Lower lobe of right lung (tissue), 2 donors: ENCODE results near the gene JAGN1. TPM values are rescaled to one million over a fixed set of nuclear protein-coding genes. Genes with fewer than 3 reads are reported as not detected.
"Not testable (repeated sequence)": the region's sequence is repeated elsewhere in the genome, so short reads cannot be mapped to it uniquely, and the experiment has no call there.

Experiments used
- ATAC-seq, 2 donors: fragments of 200-7000 bp; cut with Tn5 transposase; one replicate each; pipeline ENCODE4 v1.9.1; 2020 to 2022; ENCODE audit warnings: mild to moderate bottlenecking in 2 of 2, moderate library complexity in 2 of 2
- DNase-seq: peaks from one replicate; pipeline ENCODE4 v3.0.0-alpha.2; 2020
- H3K27ac ChIP-seq: fragments of 200-600 bp; one replicate; pipeline ENCODE4 v1.8.0; 2022
- H3K27me3 ChIP-seq: fragments of 200-600 bp; one replicate; pipeline ENCODE4 v1.8.0; 2022; ENCODE audit warnings: low read depth
- H3K36me3 ChIP-seq: fragments of 200-600 bp; one replicate; pipeline ENCODE4 v1.8.0; 2022; ENCODE audit warnings: mild to moderate bottlenecking
- H3K4me1 ChIP-seq: fragments of 200-600 bp; one replicate; pipeline ENCODE4 v1.8.0; 2022
- H3K4me3 ChIP-seq: fragments of 200-600 bp; one replicate; pipeline ENCODE4 v1.8.0; 2022; ENCODE audit warnings: mild to moderate bottlenecking
- H3K9me3 ChIP-seq: fragments of 200-600 bp; one replicate; pipeline ENCODE4 v1.8.0; 2022
- CTCF ChIP-seq: fragments of 200-600 bp; IDR thresholded peaks from one replicate; pipeline ENCODE4 v1.8.0; 2022; ENCODE audit warnings: antibody characterized with exemption, mild to moderate bottlenecking
- intact Hi-C: fragments of 100-400 bp; cut with DNase I; formaldehyde crosslinking; loops from one replicate; pipeline ENCODE4 v1.11.0; 2022
- long read RNA-seq: library from polyadenylated mRNA; unstranded; transcript quantifications from one replicate; pipeline ENCODE4 v2.0.0, GENCODE V29; 2021
- total RNA-seq: library from RNA; stranded (reverse); fragmentation: NEBNext Ultra II Directional; extraction: Animal tissue kit (Norgen Biotek cat#: 25700); gene quantifications from one replicate; pipeline ENCODE4 v1.2.1, GENCODE V29; 2021
- donor health status: DM: no; HTN: yes; CAD: no; lungs with severe emphysema.

Gene JAGN1
- 23.8 TPM for total RNA-seq
- long read RNA-seq, transcript JAGN1-201 (2 exons, 1,675 nt) = major isoform, 32 of 32 reads
- long read RNA-seq, partial matches to known transcripts = 0 of 32 reads
- long read RNA-seq, other reads (novel, unspliced or antisense) = 0 of 32 reads

GRCh38 chr3:9890249-9891071, at the start of gene JAGN1:
Gene JAGN1 (plus strand): TSS chr3:9890610. CDS start chr3:9890723, 113 bp downstream.
- peak; percentile 15 for TF ChIP-seq CTCF
- H3K4me3 ChIP-seq = peak within 1 kb of the TSS; percentile 98
- peak; percentile 92 for DNase-seq
- H3K9me3 ChIP-seq = no peaks in the 10 kb centered on the region
- intact Hi-C loops = no loop called here
- H3K4me1 ChIP-seq = peaks cover 18% of the 10 kb centered on the region
- peak within 1 kb of the TSS; percentile 98 for H3K27ac ChIP-seq
- no peaks in the 10 kb centered on the region for H3K27me3 ChIP-seq
- peaks cover 21% of the 10 kb centered on the region for H3K36me3 ChIP-seq
- peak; percentile 98 for ATAC-seq

- no peak for ATAC-seq
- Histone ChIP-seq H3K4me3 (no peak overlapping the region), H3K27ac (no peak overlapping the region), H3K4me1 (peaks cover 18% of the 10 kb centered on the region), H3K27me3 (no peaks in the 10 kb centered on the region), H3K36me3 (peaks cover 48% of the 10 kb centered on the region), H3K9me3 (no peaks in the 10 kb centered on the region)
- DNase-seq = no peak
- intact Hi-C loops = no loop called here
- no peak for TF ChIP-seq CTCF
Observed at GRCh38 chr3:9841015-9841414, 49.4 kb upstream of the JAGN1 start.

GRCh38 chr3:9843715-9844438, 46.5 kb upstream of the JAGN1 start, which contains the start of gene RPUSD3:
Gene RPUSD3 (minus strand): TSS chr3:9844008. CDS start chr3:9843990, 18 bp downstream.
- Histone ChIP-seq H3K9me3 (no peaks in the 10 kb centered on the region), H3K4me1 (peaks cover 24% of the 10 kb centered on the region), H3K4me3 (peak within 1 kb of the TSS; percentile 86), H3K36me3 (peaks cover 33% of the 10 kb centered on the region), H3K27ac (peak within 1 kb of the TSS; percentile 78), H3K27me3 (no peaks in the 10 kb centered on the region)
- peak; percentile 97 for DNase-seq
- ATAC-seq = peak; percentile 99 to 100
- intact Hi-C loops = no loop called here
- TF ChIP-seq CTCF = no peak

GRCh38 chr3:9846231-9846630, 44.2 kb upstream of the JAGN1 start:
- TF ChIP-seq CTCF = no peak
- intact Hi-C loops = no loop called here

GRCh38 chr3:9846931-9847488, 43.4 kb upstream of the JAGN1 start:
- Histone ChIP-seq H3K36me3 (peaks cover 3% of the 10 kb centered on the region), H3K9me3 (no peaks in the 10 kb centered on the region), H3K4me3 (no peak overlapping the region), H3K27me3 (no peaks in the 10 kb centered on the region), H3K4me1 (peaks cover 24% of the 10 kb centered on the region), H3K27ac (no peak overlapping the region)
- DNase-seq (peak; percentile 24), ATAC-seq (no peak)
- intact Hi-C loops = no loop called here
- TF ChIP-seq CTCF = no peak

More at GRCh38 chr3:9846231-9846630, 44.2 kb upstream of the JAGN1 start:
- Histone ChIP-seq H3K4me1 (peaks cover 24% of the 10 kb centered on the region), H3K9me3 (no peaks in the 10 kb centered on the region), H3K36me3 (peaks cover 10% of the 10 kb centered on the region), H3K27me3 (no peaks in the 10 kb centered on the region), H3K27ac (no peak overlapping the region), H3K4me3 (no peak overlapping the region)
- DNase-seq (peak; percentile 41), ATAC-seq (no peak)

GRCh38 chr3:9847870-9848269, 42.5 kb upstream of the JAGN1 start:
- H3K9me3 ChIP-seq, H3K36me3 ChIP-seq, intact Hi-C loops, H3K4me3 ChIP-seq, DNase-seq, H3K27me3 ChIP-seq, ATAC-seq, H3K27ac ChIP-seq: not testable (repeated sequence)
- peaks cover 17% of the 10 kb centered on the region for H3K4me1 ChIP-seq
